A549 (cell line): ENCODE results near the gene CHRNA4. TPM values are rescaled to one million over a fixed set of nuclear protein-coding genes. Genes with fewer than 3 reads are reported as not detected.

Experiments used
- ATAC-seq, 2 experiments: fragments of 200-7000 bp in 1 of 2; fragments of >200 bp in 1 of 2; cut with Nextera tagmentation in 1 of 2; cut with Tn5 transposase in 1 of 2; 3 replicates each; pipeline versions ENCODE4 v1.8.0 to v1.9.1; 2018 to 2020; ENCODE audit warnings: mild to moderate bottlenecking in 1 of 2, moderate library complexity in 1 of 2
- CTCF ChIA-PET: fragments of 300-600 bp; sonication (Branson Sonifier 250); formaldehyde crosslinking; extraction: SDS; loops from one replicate; lab custom pipeline; 2021; ENCODE audit warnings: antibody characterized with exemption, inconsistent platforms; lab: Yijun Ruan, JAX
- POLR2A ChIA-PET: fragments of 350-600 bp; formaldehyde crosslinking; extraction: SDS; loops from one replicate; lab custom pipeline; 2021; ENCODE audit warnings: antibody characterized with exemption, inconsistent platforms; lab: Yijun Ruan, JAX
- DNase-seq, 2 experiments: peaks; one replicate each; pipeline versions ENCODE4 v3.0.0 to v3.0.0-alpha.2; 2011 to 2016; ENCODE audit warnings: low read depth in 1 of 2, low spot score in 1 of 2
- FAIRE-seq: peaks from 2 replicates; lab custom pipeline; 2011; peaks lifted over from hg19 to GRCh38; lab: Jason Lieb, UNC
- H3K27ac ChIP-seq, 2 experiments: fragments of >200 bp; sonication (Bioruptor Twin); formaldehyde crosslinking; 3 replicates each; pipeline ENCODE4 v1.5.1; 2016 to 2017
- H3K4me1 ChIP-seq: fragments of >200 bp; sonication (Bioruptor Twin); formaldehyde crosslinking; 3 replicates; pipeline ENCODE4 v1.6.1; 2016
- H3K4me2 ChIP-seq: fragments of >200 bp; sonication (Bioruptor Twin); formaldehyde crosslinking; 3 replicates; pipeline ENCODE4 v1.6.1; 2016
- H3K4me3 ChIP-seq: fragments of >200 bp; sonication (Bioruptor Twin); formaldehyde crosslinking; 3 replicates; pipeline ENCODE4 v1.5.1; 2016
- H3K9me3 ChIP-seq: fragments of >200 bp; sonication (Bioruptor Twin); formaldehyde crosslinking; 3 replicates; pipeline ENCODE4 v1.6.1; 2016
- ATOH8 ChIP-seq: fragments of 250-450 bp; sonication (Bioruptor Pico); IDR thresholded peaks from 2 replicates; pipeline ENCODE4 v1.5.0; 2020; ENCODE audit warnings: low read depth, mild to moderate bottlenecking, moderate library complexity
- BHLHE40 ChIP-seq: IDR thresholded peaks from 2 replicates; pipeline ENCODE4 v1.6.1; 2012; ENCODE audit warnings: low read depth, low read length, inconsistent platforms
- CBX2 ChIP-seq: fragments of 200-600 bp; sonication (generic); IDR thresholded peaks from 2 replicates; pipeline ENCODE4 v1.6.1; 2016; ENCODE audit warnings: low read depth, mild to moderate bottlenecking, borderline replicate concordance
- CHD2 ChIP-seq: fragments of 150-350 bp; IDR thresholded peaks from 2 replicates; pipeline ENCODE4 v1.6.1; 2014; ENCODE audit warnings: low read length; ENCODE audit not compliant: partially characterized antibody
- CHD4 ChIP-seq: fragments of 200-600 bp; sonication (generic); IDR thresholded peaks from 2 replicates; pipeline ENCODE4 v1.6.1; 2016; ENCODE audit warnings: antibody characterized with exemption, mild to moderate bottlenecking, borderline replicate concordance
- CTCF ChIP-seq: fragments of >200 bp; sonication (Bioruptor Twin); formaldehyde crosslinking; IDR thresholded peaks from 3 replicates; pipeline ENCODE4 v1.5.1; 2016
- EHMT2 ChIP-seq: fragments of 200-600 bp; sonication (generic); IDR thresholded peaks from 2 replicates; pipeline ENCODE4 v1.6.1; 2016; ENCODE audit warnings: antibody characterized with exemption, low read depth, mild to moderate bottlenecking, moderate library complexity
- HDAC2 ChIP-seq: fragments of 200-600 bp; sonication (generic); IDR thresholded peaks from 2 replicates; pipeline ENCODE4 v1.6.1; 2016
- HEYL ChIP-seq: fragments of 250-450 bp; sonication (Bioruptor Pico); IDR thresholded peaks from 2 replicates; pipeline ENCODE4 v1.8.0; 2021; ENCODE audit warnings: mild to moderate bottlenecking, moderate library complexity
- HOXB13 ChIP-seq: fragments of 250-450 bp; sonication (Bioruptor Pico); IDR thresholded peaks from 2 replicates; pipeline ENCODE4 v1.5.0; 2020; ENCODE audit warnings: low read depth, mild to moderate bottlenecking, moderate library complexity
- MAFK ChIP-seq: fragments of 450-650 bp; IDR thresholded peaks from 2 replicates; pipeline ENCODE4 v1.6.1; 2014; ENCODE audit not compliant: partially characterized antibody
- MAX ChIP-seq: IDR thresholded peaks from 2 replicates; pipeline ENCODE4 v1.6.1; 2012
- POLR2A ChIP-seq: IDR thresholded peaks from 2 replicates; pipeline ENCODE4 v1.6.1; 2012; ENCODE audit warnings: mild to moderate bottlenecking, low read length
- POLR2AphosphoS2 ChIP-seq: conservative IDR thresholded peaks from 2 replicates; pipeline ENCODE4 v1.6.1; 2012; ENCODE audit warnings: low read length, improper control_type of control experiment, inconsistent platforms
- RAD21 ChIP-seq, 2 experiments: fragments of >200 bp in 1 of 2; sonication (Bioruptor Twin) in 1 of 2; formaldehyde crosslinking in 1 of 2; IDR thresholded peaks in 1 of 2; conservative IDR thresholded peaks in 1 of 2; 2 replicates in 1 of 2; 3 replicates in 1 of 2; pipeline ENCODE4 v1.6.1; 2012 to 2018; ENCODE audit warnings: inconsistent platforms in 1 of 2
- RFX5 ChIP-seq: fragments of 450-650 bp; IDR thresholded peaks from 2 replicates; pipeline ENCODE4 v1.7.1; 2014; ENCODE audit warnings: antibody characterized with exemption, mild to moderate bottlenecking, moderate library complexity
- TP53 ChIP-seq: fragments of 250-450 bp; sonication (Bioruptor Pico); IDR thresholded peaks from 2 replicates; pipeline ENCODE4 v1.5.0; 2021; ENCODE audit warnings: mild to moderate bottlenecking, moderate library complexity
- WGBS: methylation state at CpG from one replicate; pipeline ENCODE4 v1.1.6; 2017; ENCODE audit errors: missing lambda C conversion rate; 5-methylcytosine and 5-hydroxymethylcytosine counted together
- polyA plus RNA-seq, 4 experiments: library from polyadenylated mRNA; depleted of rRNA in 3 of 4; stranded (reverse); fragments of >200 nt; fragmentation: RNase III in 1 of 4; extraction: RNeasy Plus Mini Kit Qiagen cat#74134 plus additional on column Dnase treatment in 1 of 4; gene quantifications; 2 replicates in 3 of 4; 3 replicates in 1 of 4; pipeline ENCODE4 v1.2.3, GENCODE V29; 2011 to 2017

CHRNA4 gene
- polyA plus RNA-seq, 2 of the 4 experiments (the other 2 are of a cell fraction): 0.03 to 0.23 TPM

- Histone ChIP-seq H3K4me2 (peak overlapping the region; percentile 82), H3K4me1 (0 out of 3 replicates have a peak, but pooled peaks cover 4% of the 10 kb centered on the region), H3K27ac (no peak overlapping the region; a peak in 1 of 6 replicates), H3K9me3 (no peaks in the 10 kb centered on the region), H3K4me3 (peak overlapping the region; percentile 36; the same call in 1 of the 3 replicates)
- TF ChIP-seq BHLHE40: no peak
- TF ChIP-seq HEYL (CRISPR knock-in tag): no peak
- no peak for TF ChIP-seq ATOH8 (CRISPR knock-in tag)
- TF ChIP-seq HDAC2: no peak
- ATAC-seq (no peak), DNase-seq (no peak), FAIRE-seq (no peak)
- POLR2A ChIA-PET: no interaction called here
- CTCF ChIA-PET: interaction anchor here (0.9 to 4.8 kb wide), 3 partner anchors 22 to 51 kb away, joined by 3 to 21 read pairs (median 11); no protein-coding TSS in a partner anchor
- WGBS: 55% methylated on average over 29 of the region's 38 CpGs
These were observed 956 bp downstream of the CHRNA4 start for GRCh38 chr20:63359937-63360849.

- CTCF ChIA-PET: interaction anchor here (0.6 to 4.8 kb wide), 4 partner anchors 22 to 175 kb away, joined by 3 to 21 read pairs (median 7); no protein-coding TSS in a partner anchor
- TF ChIP-seq EHMT2: no peak
- no peak for TF ChIP-seq CHD2
- TF ChIP-seq POLR2A: no peak
- TF ChIP-seq RAD21 (conservative IDR thresholded peaks at IDR 0.05 in 1 of 2, IDR thresholded peaks at IDR 0.05 in 1 of 2): no peak
- TF ChIP-seq POLR2AphosphoS2: no peak
- TF ChIP-seq CTCF: no peak
- TF ChIP-seq MAX: no peak
- no peak for TF ChIP-seq HOXB13
- TF ChIP-seq TP53 (CRISPR knock-in tag): no peak
- no peak for TF ChIP-seq MAFK
- no peak for TF ChIP-seq CHD4
- TF ChIP-seq RFX5: no peak
- no peak for TF ChIP-seq CBX2
- no peak for ATAC-seq
- no peak overlapping the region for H3K4me2 ChIP-seq
- DNase-seq: no peak
- no peak for FAIRE-seq
- POLR2A ChIA-PET: no interaction called here
- H3K4me1 ChIP-seq: 0 out of 3 replicates have a peak, but pooled peaks cover 4% of the 10 kb centered on the region
- no peak overlapping the region for H3K4me3 ChIP-seq
- WGBS: 87% methylated on average over 25 of the region's 42 CpGs
- no peaks in the 10 kb centered on the region for H3K9me3 ChIP-seq
- H3K27ac ChIP-seq: no peak overlapping the region
These were observed 1.8 kb downstream of the CHRNA4 start for GRCh38 chr20:63359164-63359934.
